Measurements from ENCODE around the gene PGLYRP4.

- TF ChIP-seq CTCF (conservative IDR thresholded peaks at IDR 0.05; ENCODE audit: low read length) (no peak), EZH2phosphoT487 (IDR thresholded peaks at IDR 0.05; ENCODE audit: borderline replicate concordance) (no peak)
Observed at GRCh38 chr1:153354515-153355193, 6.0 kb upstream of the PGLYRP4 start.
